ENCODE data around the gene TRIM13.

DNA sequence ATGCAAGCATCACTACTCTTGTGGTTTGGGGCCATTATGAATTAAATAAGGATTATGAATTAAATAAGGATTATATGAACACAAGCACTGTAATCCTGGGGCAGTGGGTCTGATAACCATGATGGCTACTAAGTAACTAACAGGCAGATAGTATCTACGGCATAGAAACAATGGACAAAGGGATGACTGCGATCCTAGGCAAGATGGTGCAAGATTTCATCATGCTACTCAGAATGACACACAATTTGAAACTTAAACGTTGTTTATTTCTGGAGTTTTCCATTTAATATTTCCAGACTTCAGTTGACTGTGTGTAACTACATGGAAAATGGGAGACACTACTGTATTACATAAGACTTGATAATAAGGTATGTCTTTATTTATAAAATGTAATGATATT, 33.5 kb downstream of the TRIM13 start:
- TF ChIP-seq SP4 (IDR thresholded peaks at IDR 0.05; ENCODE audit: low read length) = no peak
- no peak for TF ChIP-seq POLR2AphosphoS5 (IDR thresholded peaks at IDR 0.05; ENCODE audit: low read depth, low read length)
